Mesenchymal stem cell (in vitro differentiated cells and primary cell): ENCODE data around the gene OR9Q1.

Source experiments
- DNase-seq: peaks from one replicate; pipeline ENCODE4 v3.0.0-alpha.2; 2013
- H2AFZ ChIP-seq: one replicate; pipeline ENCODE4 v1.6.1; 2013; ENCODE audit warnings: low read depth, mild to moderate bottlenecking, control low read depth, inconsistent platforms, low read length, moderate library complexity
- H2AK5ac ChIP-seq: 2 replicates; pipeline ENCODE4 v1.6.1; 2013; ENCODE audit warnings: low read length, moderate library complexity, mild to moderate bottlenecking, inconsistent platforms; ENCODE audit not compliant: severe bottlenecking
- H2BK120ac ChIP-seq: one replicate; pipeline ENCODE4 v1.6.1; 2013; ENCODE audit warnings: low read depth, mild to moderate bottlenecking, inconsistent platforms, low read length, moderate library complexity
- H2BK12ac ChIP-seq, 2 experiments: one replicate each; pipeline ENCODE4 v1.6.1; 2013; ENCODE audit warnings: inconsistent platforms in 2 of 2, low read length in 2 of 2, mild to moderate bottlenecking in 2 of 2, moderate library complexity in 2 of 2, control low read depth in 1 of 2
- H2BK15ac ChIP-seq: one replicate; pipeline ENCODE4 v1.6.1; 2013; ENCODE audit warnings: mild to moderate bottlenecking, low read depth, inconsistent platforms; ENCODE audit not compliant: poor library complexity, severe bottlenecking
- H2BK5ac ChIP-seq: 2 replicates; pipeline ENCODE4 v1.6.1; 2013; ENCODE audit warnings: low read depth, mild to moderate bottlenecking, low read length, control low read depth, inconsistent platforms; ENCODE audit not compliant: poor library complexity, severe bottlenecking
- H3K14ac ChIP-seq, 2 experiments: one replicate each; pipeline ENCODE4 v1.6.1; 2013; ENCODE audit warnings: inconsistent platforms in 2 of 2, low read length in 2 of 2, control low read depth in 1 of 2, mild to moderate bottlenecking in 1 of 2, moderate library complexity in 1 of 2
- H3K18ac ChIP-seq, 2 experiments: one replicate each; pipeline ENCODE4 v1.6.1; 2013; ENCODE audit warnings: inconsistent platforms in 2 of 2, low read length in 2 of 2, control low read depth in 1 of 2, low read depth in 1 of 2, mild to moderate bottlenecking in 1 of 2
- H3K23ac ChIP-seq, 2 experiments: one replicate each; pipeline ENCODE4 v1.6.1; 2013; ENCODE audit warnings: inconsistent platforms in 2 of 2, low read length in 2 of 2, mild to moderate bottlenecking in 2 of 2, moderate library complexity in 2 of 2, control low read depth in 1 of 2
- H3K27ac ChIP-seq: 2 replicates; pipeline ENCODE4 v1.5.1; 2013; ENCODE audit warnings: mild to moderate bottlenecking, moderate library complexity, low read length, control low read depth, inconsistent platforms; ENCODE audit not compliant: poor library complexity, severe bottlenecking
- H3K27me3 ChIP-seq, 2 experiments: 2 replicates each; pipeline versions ENCODE4 v1.6.1 to v1.7.0; 2013; ENCODE audit warnings: low read length in 2 of 2, mild to moderate bottlenecking in 2 of 2, moderate library complexity in 2 of 2, control low read depth in 1 of 2, inconsistent platforms in 1 of 2; ENCODE audit not compliant: control insufficient read depth in 1 of 2, insufficient read depth in 1 of 2
- H3K36me3 ChIP-seq, 2 experiments: 2 replicates each; pipeline versions ENCODE4 v1.6.1 to v1.7.0; 2013; ENCODE audit warnings: low read length in 2 of 2, control low read depth in 1 of 2, inconsistent platforms in 1 of 2, low read depth in 1 of 2, mild to moderate bottlenecking in 1 of 2; ENCODE audit not compliant: insufficient read depth in 2 of 2, control insufficient read depth in 1 of 2
- H3K4ac ChIP-seq, 2 experiments: one replicate each; pipeline ENCODE4 v1.6.1; 2013; ENCODE audit warnings: inconsistent platforms in 2 of 2, low read length in 2 of 2, mild to moderate bottlenecking in 2 of 2, moderate library complexity in 2 of 2, control low read depth in 1 of 2, low read depth in 1 of 2
- H3K4me1 ChIP-seq: 2 replicates; pipeline ENCODE4 v1.6.1; 2013; ENCODE audit warnings: low read depth, low read length, control low read depth; ENCODE audit not compliant: control insufficient read depth, insufficient read depth
- H3K4me2 ChIP-seq: 2 replicates; pipeline ENCODE4 v1.6.1; 2013; ENCODE audit warnings: low read length, mild to moderate bottlenecking, inconsistent platforms; ENCODE audit not compliant: poor library complexity, severe bottlenecking
- H3K4me3 ChIP-seq, 2 experiments: 2 replicates each; pipeline versions ENCODE4 v1.5.1 to v1.7.0; 2013; ENCODE audit warnings: low read length in 2 of 2, mild to moderate bottlenecking in 2 of 2, control low read depth in 1 of 2, low read depth in 1 of 2; ENCODE audit not compliant: insufficient read depth in 1 of 2
- H3K79me1 ChIP-seq: replicated peaks from 2 replicates; pipeline ENCODE4 v1.6.1; 2013; ENCODE audit warnings: mild to moderate bottlenecking, control low read depth, low read length, inconsistent platforms; ENCODE audit not compliant: poor library complexity, severe bottlenecking
- H3K9ac ChIP-seq: 2 replicates; pipeline ENCODE4 v1.7.0; 2013; ENCODE audit warnings: mild to moderate bottlenecking, low read length, moderate library complexity
- H3K9me3 ChIP-seq: 2 replicates; pipeline ENCODE4 v1.7.0; 2013; ENCODE audit warnings: mild to moderate bottlenecking, low read length; ENCODE audit not compliant: control insufficient read depth
- H4K8ac ChIP-seq: one replicate; pipeline ENCODE4 v1.6.1; 2013; ENCODE audit warnings: inconsistent platforms, mild to moderate bottlenecking, low read length, moderate library complexity
- H4K91ac ChIP-seq: one replicate; pipeline ENCODE4 v1.6.1; 2013; ENCODE audit warnings: mild to moderate bottlenecking, low read length, inconsistent platforms
- WGBS: methylation state at CpG from one replicate; pipeline ENCODE4 v1.1.7; 2013; ENCODE audit warnings: mixed read lengths; 5-methylcytosine and 5-hydroxymethylcytosine counted together

Gene OR9Q1

GRCh38 chr11:58006940-58007339, 16.7 kb upstream of the OR9Q1 start:
- H2AK5ac ChIP-seq: no peak overlapping the region
- H2BK15ac ChIP-seq: no peak overlapping the region
- no peak overlapping the region for H3K18ac ChIP-seq
- no CpG with 5 or more reads among the region's 2 CpGs for WGBS
- no peak overlapping the region for H2BK120ac ChIP-seq
- H3K4me3 ChIP-seq: no peak overlapping the region
- H3K4me2 ChIP-seq: no peak overlapping the region
- H3K4me1 ChIP-seq: peaks cover 4% of the 10 kb centered on the region
- DNase-seq: no peak
- H3K27ac ChIP-seq: no peak overlapping the region
- H2AFZ ChIP-seq: no peak overlapping the region
- H3K4ac ChIP-seq: no peak overlapping the region
- no peak overlapping the region for H4K8ac ChIP-seq
- H4K91ac ChIP-seq: no peak overlapping the region
- H3K23ac ChIP-seq: no peak overlapping the region
- H2BK12ac ChIP-seq: no peak overlapping the region
- no peaks in the 10 kb centered on the region for H3K9me3 ChIP-seq
- H2BK5ac ChIP-seq: no peak overlapping the region
- H3K36me3 ChIP-seq: no peaks in the 10 kb centered on the region
- no peaks in the 10 kb centered on the region for H3K27me3 ChIP-seq
- peak overlapping the region; percentile 24 for H3K9ac ChIP-seq
- no peak overlapping the region for H3K14ac ChIP-seq
- no peaks in the 10 kb centered on the region for H3K79me1 ChIP-seq

GRCh38 chr11:58011771-58012170, 11.9 kb upstream of the OR9Q1 start:
- Histone ChIP-seq H4K8ac (no peak overlapping the region), H2BK5ac (no peak overlapping the region), H2AFZ (no peak overlapping the region), H3K36me3 (no peaks in the 10 kb centered on the region), H3K27me3 (no peaks in the 10 kb centered on the region), H3K18ac (no peak overlapping the region), H3K9ac (no peak overlapping the region), H3K27ac (no peak overlapping the region), H3K9me3 (no peaks in the 10 kb centered on the region), H3K4ac (no peak overlapping the region), H3K4me2 (no peak overlapping the region), H2BK12ac (no peak overlapping the region), H3K4me1 (peaks cover 3% of the 10 kb centered on the region), H3K79me1 (no peaks in the 10 kb centered on the region), H3K14ac (no peak overlapping the region), H4K91ac (no peak overlapping the region), H2BK15ac (no peak overlapping the region), H3K4me3 (no peak overlapping the region), H2AK5ac (no peak overlapping the region), H2BK120ac (no peak overlapping the region), H3K23ac (no peak overlapping the region)
- WGBS: 46% methylated on average over 6 of the region's 6 CpGs
- DNase-seq: no peak

- Histone ChIP-seq H2BK12ac (no peak overlapping the region), H3K14ac (no peak overlapping the region), H2BK15ac (no peak overlapping the region), H3K4ac (no peak overlapping the region), H3K27ac (peak overlapping the region; percentile 4), H2AK5ac (no peak overlapping the region), H3K27me3 (no peaks in the 10 kb centered on the region), H3K79me1 (no peaks in the 10 kb centered on the region), H3K9ac (peak overlapping the region; percentile 29), H4K8ac (no peak overlapping the region), H3K4me3 (no peak overlapping the region), H2BK120ac (no peak overlapping the region), H3K4me2 (no peak overlapping the region), H3K9me3 (no peaks in the 10 kb centered on the region), H3K4me1 (peaks cover 5% of the 10 kb centered on the region), H4K91ac (no peak overlapping the region), H3K36me3 (no peaks in the 10 kb centered on the region), H2AFZ (no peak overlapping the region), H3K18ac (no peak overlapping the region), H3K23ac (no peak overlapping the region), H2BK5ac (no peak overlapping the region)
- 60% methylated on average over 7 of the region's 8 CpGs for WGBS
- DNase-seq: peak; percentile 31
These were observed 965 bp downstream of the OR9Q1 start for GRCh38 chr11:58024601-58025091.

- H4K91ac ChIP-seq: no peak overlapping the region
- no peak overlapping the region for H4K8ac ChIP-seq
- no peak overlapping the region for H3K4me2 ChIP-seq
- no peak overlapping the region for H2BK120ac ChIP-seq
- H3K23ac ChIP-seq: no peak overlapping the region
- 60% methylated on average over 1 of the region's 4 CpGs for WGBS
- no peaks in the 10 kb centered on the region for H3K79me1 ChIP-seq
- H3K27me3 ChIP-seq: no peaks in the 10 kb centered on the region
- DNase-seq: peak; percentile 64
- H3K18ac ChIP-seq: no peak overlapping the region
- H2AK5ac ChIP-seq: no peak overlapping the region
- no peak overlapping the region for H2BK12ac ChIP-seq
- H3K27ac ChIP-seq: no peak overlapping the region
- peaks cover 5% of the 10 kb centered on the region for H3K4me1 ChIP-seq
- no peaks in the 10 kb centered on the region for H3K36me3 ChIP-seq
- no peak overlapping the region for H2BK15ac ChIP-seq
- no peak overlapping the region for H2BK5ac ChIP-seq
- no peak overlapping the region for H3K4ac ChIP-seq
- peak overlapping the region; percentile 60 for H3K9ac ChIP-seq
- H3K14ac ChIP-seq: no peak overlapping the region
- H3K9me3 ChIP-seq: no peaks in the 10 kb centered on the region
- no peak overlapping the region for H2AFZ ChIP-seq
- no peak overlapping the region for H3K4me3 ChIP-seq
These were observed 3.7 kb downstream of the OR9Q1 start for GRCh38 chr11:58027341-58027740.
